Gastroesophageal sphincter (tissue), 4 donors: ENCODE results near the gene SMAD3. TPM values are rescaled to one million over a fixed set of nuclear protein-coding genes. Genes with fewer than 3 reads are reported as not detected.

Source experiments
- ATAC-seq: fragments of 150-250 bp; one replicate; pipeline ENCODE4 v1.9.1; 2016; ENCODE audit warnings: mild to moderate bottlenecking, moderate library complexity
- H3K27ac ChIP-seq, 4 donors: fragments of 200-600 bp; sonication (generic) in 3 of 4; 1 replicate in 3 of 4; 2 replicates in 1 of 4; pipeline ENCODE4 v1.5.1; 2016 to 2019
- H3K27me3 ChIP-seq: fragments of 200-600 bp; sonication (generic); one replicate; pipeline ENCODE4 v1.5.1; 2019
- H3K36me3 ChIP-seq, 2 donors: fragments of 200-600 bp; sonication (generic); one replicate each; pipeline ENCODE4 v1.5.1; 2019; ENCODE audit warnings: control low read depth in 1 of 2
- H3K4me1 ChIP-seq, 3 donors: fragments of 200-600 bp; sonication (generic); 1 replicate in 2 of 3; 2 replicates in 1 of 3; pipeline ENCODE4 v1.5.1; 2016 to 2019; ENCODE audit warnings: control low read depth in 2 of 3
- H3K4me3 ChIP-seq, 2 donors: fragments of 200-600 bp; sonication (generic); one replicate each; pipeline ENCODE4 v1.5.1; 2019; ENCODE audit warnings: mild to moderate bottlenecking in 1 of 2, moderate library complexity in 1 of 2
- H3K9me3 ChIP-seq, 3 donors: fragments of 200-600 bp; sonication (generic); one replicate each; pipeline ENCODE4 v1.5.1; 2017 to 2019; ENCODE audit warnings: control low read depth in 2 of 3
- CTCF ChIP-seq, 4 experiments: fragments of 200-600 bp in 2 of 4; fragments of 450-650 bp in 2 of 4; sonication (generic) in 1 of 4; IDR thresholded peaks; one replicate each; pipeline ENCODE4 v1.5.1; 2017 to 2019; ENCODE audit warnings: antibody characterized with exemption in 4 of 4, mild to moderate bottlenecking in 2 of 4, moderate library complexity in 2 of 4
- EP300 ChIP-seq: sonication (generic); formaldehyde crosslinking; IDR thresholded peaks from one replicate; pipeline ENCODE4 v1.6.1; 2017; ENCODE audit warnings: antibody characterized with exemption, mild to moderate bottlenecking
- POLR2A ChIP-seq, 2 donors: fragments of 450-650 bp; IDR thresholded peaks; one replicate each; pipeline ENCODE4 v1.6.1; 2017; ENCODE audit warnings: antibody characterized with exemption in 2 of 2, mild to moderate bottlenecking in 2 of 2, moderate library complexity in 1 of 2
- POLR2AphosphoS5 ChIP-seq: sonication (generic); formaldehyde crosslinking; IDR thresholded peaks from one replicate; pipeline ENCODE4 v1.6.1; 2017; ENCODE audit warnings: antibody characterized with exemption
- WGBS, 2 donors: methylation state at CpG; one replicate each; pipeline ENCODE4 v1.1.5; 2018; ENCODE audit warnings: low coverage in 1 of 2; 5-methylcytosine and 5-hydroxymethylcytosine counted together
- total RNA-seq, 4 donors: library from RNA; depleted of rRNA; stranded (reverse); fragments of >200 nt; gene quantifications; one replicate each; pipeline ENCODE4 v1.1.0, GENCODE V29; 2016

Gene SMAD3
- total RNA-seq, 4 donors from 2014 or later, result 19.8 to 30.6 (median 25.9) TPM

GRCh38 chr15:67050522-67051087, 14.8 kb upstream of the SMAD3 start:
- H3K27ac ChIP-seq, result peak overlapping the region in 3 of 4 donors; percentile 37 to 76 (median 61)

GRCh38 chr15:67051088-67052045, 14.0 kb upstream of the SMAD3 start:
- no peaks in the 10 kb centered on the region for H3K27me3 ChIP-seq
- WGBS, 2 donors, result 63 to 64% methylated on average over 4 of the region's 6 CpGs
- peak overlapping the region in 3 of 4 donors; percentile 1 to 61 (median 37) for H3K27ac ChIP-seq
- H3K9me3 ChIP-seq, result no peaks in the 10 kb centered on the region
- H3K36me3 ChIP-seq, result no peaks in the 10 kb centered on the region
- H3K4me3 ChIP-seq, result no peak overlapping the region
- TF ChIP-seq EP300 (no peak), POLR2A (IDR thresholded peaks at IDR 0.05) (no peak), CTCF (IDR thresholded peaks at IDR 0.05) (no peak), POLR2AphosphoS5 (no peak)
- no peak for ATAC-seq
- H3K4me1 ChIP-seq, result peaks cover 5 to 43% (median 24%) of the 10 kb centered on the region in 3 donors

More at GRCh38 chr15:67050522-67051087, 14.8 kb upstream of the SMAD3 start:
- Histone ChIP-seq H3K27me3 (no peaks in the 10 kb centered on the region), H3K9me3 (no peaks in the 10 kb centered on the region), H3K36me3 (no peaks in the 10 kb centered on the region), H3K4me3 (no peak overlapping the region), H3K4me1 (peaks cover 5 to 43% (median 24%) of the 10 kb centered on the region in 3 donors)
- TF ChIP-seq CTCF (IDR thresholded peaks at IDR 0.05) (no peak), POLR2A (IDR thresholded peaks at IDR 0.05) (no peak), EP300 (no peak), POLR2AphosphoS5 (no peak)
- no peak for ATAC-seq
- WGBS, 2 donors, result 46 to 49% methylated on average over 2 to 4 of the region's 5 CpGs

- WGBS, 2 donors, result 91 to 97% methylated on average over 4 to 5 of the region's 5 CpGs
- Histone ChIP-seq H3K27me3 (no peaks in the 10 kb centered on the region), H3K27ac (no peak overlapping the region), H3K4me1 (peaks cover 5 to 23% (median 10%) of the 10 kb centered on the region in 3 donors), H3K36me3 (no peaks in the 10 kb centered on the region), H3K9me3 (no peaks in the 10 kb centered on the region), H3K4me3 (no peak overlapping the region)
- ATAC-seq, result no peak
- TF ChIP-seq CTCF (IDR thresholded peaks at IDR 0.05), result no peak
- no peak for TF ChIP-seq EP300
- TF ChIP-seq POLR2AphosphoS5, result no peak
- no peak for TF ChIP-seq POLR2A (IDR thresholded peaks at IDR 0.05)
Observed at GRCh38 chr15:67054676-67055075, 10.7 kb upstream of the SMAD3 start.

GRCh38 chr15:67059127-67059553, 6.3 kb upstream of the SMAD3 start:
- Histone ChIP-seq H3K36me3 (no peaks in the 10 kb centered on the region), H3K9me3 (no peaks in the 10 kb centered on the region), H3K27me3 (no peaks in the 10 kb centered on the region), H3K4me3 (no peak overlapping the region), H3K27ac (no peak overlapping the region), H3K4me1 (peaks cover 0 to 1% (median 0%) of the 10 kb centered on the region in 3 donors)
- no peak for ATAC-seq
- 40 to 54% methylated on average over 2 to 4 of the region's 6 CpGs for WGBS, 2 donors
- no peak for TF ChIP-seq POLR2A (IDR thresholded peaks at IDR 0.05)
- no peak for TF ChIP-seq EP300
- TF ChIP-seq POLR2AphosphoS5, result no peak
- TF ChIP-seq CTCF (IDR thresholded peaks at IDR 0.05), result no peak
